GM18508 (cell line): ENCODE data around the gene DTNB.

Experiments
- ATAC-seq: cut with Tn5 transposase; IDR thresholded peaks from one replicate; pipeline ENCODE4 v1.9.1; 2021; ENCODE audit warnings: moderate number of reproducible peaks; ENCODE audit not compliant: insufficient read depth, unreplicated experiment

DTNB gene

DNA sequence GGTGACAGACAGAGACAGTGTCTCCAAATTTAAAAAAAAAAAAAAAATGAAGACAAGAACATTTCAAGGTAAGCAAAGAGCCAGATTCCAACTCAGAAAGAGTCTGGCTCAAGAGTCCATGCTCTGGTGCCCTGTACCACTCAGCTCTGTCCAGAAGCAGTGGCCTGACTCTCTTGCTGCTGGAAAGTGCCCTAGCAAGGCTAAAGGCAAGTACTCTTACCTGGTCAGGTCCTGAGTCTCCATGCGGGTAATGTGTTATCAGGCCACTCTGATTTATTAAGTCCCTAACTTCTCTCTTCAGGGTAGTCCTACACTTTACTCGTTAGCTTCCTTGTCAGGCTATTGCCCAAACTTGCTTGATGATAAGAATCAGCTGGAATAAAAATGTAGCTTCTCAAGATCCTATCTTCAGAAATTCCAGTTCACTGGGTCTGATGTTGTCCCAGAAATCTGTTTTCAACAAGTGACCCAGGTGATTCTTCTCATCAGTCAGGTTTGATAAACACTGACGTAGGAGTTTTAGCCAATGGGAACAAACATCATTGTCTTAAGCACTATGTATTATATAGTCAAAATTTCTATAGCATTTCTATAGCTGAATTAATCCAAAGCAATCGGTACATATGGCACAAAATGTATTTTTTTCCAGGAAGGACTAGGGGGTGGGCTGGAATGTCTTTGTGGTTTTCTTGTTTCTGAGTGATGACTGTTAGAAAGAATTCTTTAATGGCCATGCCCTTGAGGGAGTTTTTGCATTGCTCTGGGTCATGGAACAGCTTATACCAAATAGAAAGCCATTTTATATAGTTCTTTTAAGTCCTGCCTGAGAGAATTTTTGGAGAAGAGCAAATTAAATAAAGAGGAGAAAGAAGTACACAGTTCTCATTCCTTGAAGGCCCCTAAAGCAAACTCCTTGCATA lies 191.7 kb downstream of the DTNB start:
- no peak for ATAC-seq

DNA sequence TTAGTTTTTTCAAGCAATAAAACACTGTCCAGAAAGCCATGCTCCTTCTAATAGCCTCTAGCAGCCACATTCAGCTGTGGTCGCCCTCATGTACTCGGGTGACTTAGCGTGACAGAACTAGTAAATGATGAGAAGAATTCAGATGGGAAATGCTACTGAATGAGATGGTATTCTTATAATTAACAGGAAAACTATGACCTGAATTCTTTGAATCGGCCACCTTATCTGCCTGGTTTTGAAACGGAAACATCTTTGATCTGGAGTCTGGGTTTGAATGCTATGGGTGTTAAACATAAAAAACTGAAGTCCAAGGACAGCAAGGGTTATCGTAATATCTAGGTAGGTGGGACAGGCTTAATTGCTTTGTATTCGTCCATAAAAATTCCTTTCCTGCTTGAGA lies 192.8 kb downstream of the DTNB start:
- no peak for ATAC-seq

DNA sequence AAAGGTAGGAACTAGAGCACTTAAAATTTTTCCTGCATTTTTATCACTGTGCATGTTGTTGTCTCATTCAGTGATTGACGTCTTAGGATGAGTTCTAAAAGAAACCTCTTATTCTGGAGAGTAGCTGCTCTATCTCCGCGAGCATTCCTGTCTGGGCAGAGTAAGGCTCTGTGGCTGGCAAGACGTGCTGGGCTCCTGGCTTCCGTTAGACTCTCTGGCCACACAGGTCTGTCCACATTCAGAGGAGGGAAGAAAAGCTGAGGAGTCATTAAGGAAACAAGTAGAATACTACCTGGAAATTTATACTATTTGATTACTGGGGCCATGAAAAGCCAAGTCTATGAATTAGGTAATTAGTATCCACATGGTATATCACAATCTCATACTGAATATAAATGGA lies 193.6 kb downstream of the DTNB start:
- no peak for ATAC-seq

DNA sequence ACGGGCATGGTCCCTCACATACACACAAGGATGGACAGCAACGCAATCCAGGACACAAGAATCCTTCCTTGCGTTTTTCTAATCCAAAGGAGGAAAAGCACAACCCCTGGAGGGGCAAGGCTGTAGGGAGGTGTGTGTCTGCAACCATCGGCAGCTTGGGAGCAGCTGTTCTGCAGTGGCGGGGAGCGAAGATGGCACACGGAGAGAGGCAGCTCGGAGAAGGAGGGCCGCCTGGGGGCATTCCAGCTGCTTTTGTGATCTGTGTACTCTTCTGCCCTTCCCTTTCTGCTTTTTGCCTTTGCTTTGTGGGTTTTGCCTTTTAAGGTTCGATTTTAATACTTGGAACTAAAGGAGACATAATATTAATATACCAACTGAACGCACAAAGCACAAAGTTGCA lies 194.6 kb downstream of the DTNB start:
- ATAC-seq: no peak

DNA sequence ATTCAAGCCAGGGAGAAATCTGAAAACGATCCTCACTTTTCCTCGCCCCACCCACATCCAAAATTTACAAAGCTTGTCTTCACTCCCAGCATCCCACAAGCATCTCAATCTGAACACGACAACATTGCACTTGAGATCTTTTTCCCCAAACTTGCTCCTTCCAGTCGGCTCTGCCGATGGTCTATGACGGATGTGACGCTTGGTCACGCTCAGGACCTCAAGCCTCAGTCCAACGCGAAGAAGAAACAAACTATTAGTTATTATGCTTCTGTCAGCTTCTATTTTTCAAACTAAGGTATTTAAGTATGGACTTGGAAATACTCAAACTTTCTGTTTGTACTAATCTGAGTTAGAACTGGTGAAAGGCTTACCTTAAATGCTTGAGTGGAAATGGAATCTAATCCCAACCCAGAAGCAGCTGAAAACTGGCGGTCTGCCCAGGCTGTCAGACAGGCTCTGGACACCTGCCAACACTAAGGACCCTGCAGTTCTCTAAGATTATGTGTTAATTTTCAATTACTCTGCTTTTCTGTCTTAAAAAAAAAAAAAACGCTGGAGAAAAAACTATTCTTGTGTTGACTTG lies 199.5 kb downstream of the DTNB start:
- ATAC-seq: no peak

DNA sequence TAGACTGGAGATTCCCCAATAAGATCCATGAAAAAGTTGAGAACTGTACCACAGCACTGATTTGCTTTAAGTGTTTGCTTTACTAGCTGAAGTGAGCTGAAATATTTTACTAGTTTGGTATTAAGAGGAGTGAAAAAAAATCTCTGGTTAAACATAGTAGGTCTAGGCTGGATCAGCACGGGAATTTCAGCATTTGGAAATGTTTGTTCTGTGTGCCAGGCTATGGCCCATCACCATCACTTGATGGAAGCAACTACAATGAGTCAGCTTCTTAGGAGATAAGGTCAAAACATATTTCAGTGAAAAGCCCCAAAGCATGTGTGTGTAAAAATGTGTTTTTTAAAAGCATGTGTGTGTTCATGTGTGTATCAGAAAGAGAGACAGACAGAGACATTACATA lies 200.2 kb downstream of the DTNB start:
- no peak for ATAC-seq

DNA sequence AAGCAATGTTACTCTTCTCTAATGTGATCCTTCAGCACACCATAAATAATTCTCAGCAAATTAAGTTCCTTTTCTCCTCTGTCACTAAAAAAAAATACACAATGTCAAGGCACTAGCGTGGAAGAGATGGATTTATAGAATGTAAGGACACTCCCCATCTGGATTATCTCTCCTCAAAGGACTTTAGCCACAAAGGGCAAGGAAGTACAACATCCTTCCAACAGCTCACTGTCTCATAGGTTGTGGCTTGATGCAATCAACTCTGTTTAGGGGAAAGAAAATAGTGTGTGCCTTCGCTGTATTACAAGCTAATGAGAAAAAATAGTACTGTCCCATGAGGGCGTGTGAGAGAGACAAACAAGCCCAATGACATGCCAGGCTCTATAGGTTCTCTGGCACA lies 202.6 kb downstream of the DTNB start:
- no peak for ATAC-seq

DNA sequence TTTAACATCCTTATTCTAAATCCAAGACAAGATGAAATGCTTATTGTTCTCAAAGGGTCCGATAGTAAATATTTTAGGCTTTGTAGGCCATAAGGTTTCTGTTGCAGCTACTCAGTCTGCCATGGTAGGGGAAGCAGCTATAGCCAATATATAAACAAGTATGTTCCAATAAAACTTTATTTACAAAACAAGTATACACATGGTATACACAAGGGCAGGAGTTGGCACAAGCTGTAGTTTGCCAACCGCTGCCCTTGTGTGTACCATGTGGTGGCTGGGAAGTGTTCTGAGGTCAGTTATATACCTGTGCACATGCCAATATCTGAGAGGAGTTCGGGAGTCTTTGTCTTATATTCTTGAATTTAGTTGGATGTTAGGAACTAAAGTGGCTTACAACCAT lies 205.6 kb downstream of the DTNB start:
- ATAC-seq: no peak

DNA sequence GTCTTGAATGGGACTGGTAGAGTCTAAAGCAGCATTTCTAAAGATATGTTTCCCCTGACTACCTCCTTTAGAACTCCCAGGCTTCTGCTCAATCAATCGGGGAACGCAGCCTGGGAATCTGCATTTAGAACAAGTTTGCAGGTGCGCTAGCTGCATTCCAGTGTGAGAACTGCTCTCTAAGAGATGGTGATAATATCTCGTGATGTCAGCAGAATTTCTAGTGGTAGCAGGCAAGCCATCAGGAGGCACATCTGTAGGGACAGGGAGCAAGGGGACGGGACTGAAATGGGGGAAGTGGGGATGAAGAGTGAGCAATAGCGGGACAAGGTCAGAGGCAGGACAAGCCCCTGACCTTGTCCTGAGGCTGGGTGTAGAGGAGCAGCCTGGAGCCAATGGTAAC lies 211.4 kb downstream of the DTNB start:
- no peak for ATAC-seq

DNA sequence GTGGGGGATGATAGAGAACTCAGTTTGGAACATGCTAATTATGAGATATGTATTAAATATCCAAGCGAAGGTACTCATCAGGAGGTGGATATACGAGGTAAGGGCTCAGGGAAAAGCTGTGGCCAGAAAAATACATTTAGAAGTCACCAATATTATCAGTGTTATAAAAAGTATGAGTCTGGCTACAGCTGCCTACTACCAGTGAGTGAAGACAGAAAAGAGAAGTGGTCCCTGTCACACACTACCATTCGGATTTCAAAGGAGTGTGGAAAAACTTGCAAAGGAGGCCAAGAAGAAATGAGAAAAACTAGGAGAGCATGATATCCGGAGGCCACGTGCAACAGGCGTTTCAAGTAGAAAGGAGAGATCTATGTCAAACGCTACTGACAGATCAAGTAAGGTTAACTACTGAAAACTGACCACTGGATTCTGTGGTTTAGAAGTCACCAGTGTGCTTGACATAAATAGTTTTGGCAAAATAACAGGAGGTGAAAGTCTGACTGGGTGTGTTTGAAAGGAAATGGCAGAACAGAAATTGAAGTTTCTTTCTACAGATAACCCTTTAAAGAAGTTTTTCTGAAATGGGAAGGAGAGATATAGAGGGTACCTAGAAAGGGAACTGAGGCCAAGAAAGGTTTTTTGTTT lies 213.0 kb downstream of the DTNB start:
- ATAC-seq: no peak

DNA sequence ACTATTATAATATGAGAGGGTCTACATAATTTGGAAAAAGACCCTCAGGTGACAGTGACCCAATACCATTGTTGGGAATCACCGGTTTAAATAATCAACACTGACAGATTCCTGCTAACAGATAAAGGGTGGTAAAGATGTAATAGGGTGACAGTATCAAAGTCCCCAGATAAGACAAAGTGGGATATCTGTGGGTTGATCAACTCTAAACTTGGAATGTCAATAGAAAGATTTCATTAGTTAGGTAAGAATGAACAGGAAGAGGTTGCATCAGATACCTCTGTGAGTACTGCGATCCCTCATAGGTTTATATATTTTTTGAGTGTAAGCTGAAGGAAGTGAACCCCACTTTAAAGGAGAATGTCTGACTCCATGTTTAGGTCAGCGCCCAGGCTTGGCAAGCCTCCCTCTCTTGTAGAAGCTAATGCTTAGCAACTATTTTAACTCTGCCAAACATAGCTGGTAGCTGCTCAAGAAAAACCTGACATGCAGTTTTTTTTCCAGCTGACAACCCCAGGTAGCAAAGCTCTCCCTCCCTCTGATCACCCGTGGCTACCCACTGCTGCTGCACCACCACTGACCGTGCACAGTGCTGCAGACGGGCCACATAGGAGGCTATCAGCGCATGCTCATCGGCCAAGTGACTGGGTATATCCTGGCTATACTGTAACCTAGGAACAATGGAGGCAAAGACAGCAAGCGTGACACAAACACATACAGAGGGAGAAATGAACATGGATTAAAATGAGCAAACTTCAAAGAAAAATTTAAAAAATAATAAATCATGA lies 218.4 kb downstream of the DTNB start:
- no peak for ATAC-seq

DNA sequence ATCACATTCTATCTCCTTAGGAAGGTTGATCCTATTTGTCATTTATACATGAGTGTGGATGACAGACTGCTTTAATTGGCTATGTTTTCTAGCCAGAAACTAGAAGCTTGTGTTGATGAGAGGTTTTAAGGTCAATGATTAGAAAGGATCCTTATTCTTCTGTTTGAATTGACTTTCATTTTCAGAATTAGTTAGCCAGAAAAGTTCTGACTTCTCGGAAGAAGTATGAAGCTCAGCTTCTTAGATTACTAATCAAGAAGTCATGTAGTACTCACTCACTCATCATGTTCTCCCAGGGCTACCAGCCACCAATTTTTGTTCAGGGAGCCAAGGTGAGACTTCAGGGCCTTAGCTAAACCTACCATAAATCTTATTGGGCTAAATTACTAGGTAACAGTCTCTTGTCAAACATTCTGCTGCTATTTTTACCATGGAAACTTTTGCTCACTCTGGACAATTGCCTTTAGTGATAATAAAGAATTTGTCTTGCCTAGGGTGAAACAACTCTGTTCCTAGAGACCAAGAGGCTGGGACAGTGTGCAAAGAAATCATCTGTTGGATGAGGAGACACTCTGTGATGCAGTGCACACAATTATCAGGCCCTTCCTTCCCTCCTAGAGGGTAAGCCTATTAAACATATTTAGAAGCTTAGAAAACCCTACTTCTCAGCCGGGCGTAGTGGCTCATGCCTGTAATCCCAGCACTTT lies 220.0 kb downstream of the DTNB start:
- peak; percentile 80 for ATAC-seq

DNA sequence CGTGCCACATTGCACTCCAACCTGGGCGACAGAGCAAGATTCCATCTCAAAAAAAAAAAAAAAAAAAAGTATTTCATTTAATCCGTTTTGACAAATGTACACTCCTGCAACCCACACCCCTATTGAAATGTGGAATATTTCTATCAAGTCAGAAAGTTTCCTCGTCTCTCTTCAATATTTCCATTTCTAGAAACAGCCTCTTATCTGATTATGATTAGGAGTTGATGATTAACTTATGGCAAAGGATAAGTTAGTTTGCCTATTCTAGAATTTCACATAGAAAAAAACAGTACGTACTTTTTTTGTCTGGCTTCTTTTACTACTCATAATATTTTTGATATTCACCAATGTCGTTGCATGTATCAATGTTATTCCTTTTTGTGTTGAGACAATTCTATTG lies 224.6 kb downstream of the DTNB start:
- no peak for ATAC-seq

DNA sequence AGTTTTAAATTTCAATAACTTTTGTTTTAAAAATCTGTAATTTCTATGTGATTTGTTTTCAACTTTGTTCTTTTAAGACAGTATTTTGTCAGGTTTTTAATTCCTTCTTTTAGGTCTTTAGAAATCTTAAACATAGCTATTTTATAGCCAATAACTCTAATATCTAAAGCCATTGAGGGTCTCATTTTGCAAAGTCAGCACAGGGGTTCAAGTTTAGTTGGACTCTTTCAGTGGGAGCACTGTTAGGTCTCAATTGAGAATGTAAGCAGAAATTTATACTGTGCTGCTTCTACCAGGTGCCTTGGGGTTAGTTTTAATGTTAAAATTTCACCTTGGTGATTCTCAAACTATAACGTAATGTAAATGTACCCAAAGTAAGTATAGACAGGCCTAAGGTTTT lies 226.4 kb downstream of the DTNB start:
- no peak for ATAC-seq

DNA sequence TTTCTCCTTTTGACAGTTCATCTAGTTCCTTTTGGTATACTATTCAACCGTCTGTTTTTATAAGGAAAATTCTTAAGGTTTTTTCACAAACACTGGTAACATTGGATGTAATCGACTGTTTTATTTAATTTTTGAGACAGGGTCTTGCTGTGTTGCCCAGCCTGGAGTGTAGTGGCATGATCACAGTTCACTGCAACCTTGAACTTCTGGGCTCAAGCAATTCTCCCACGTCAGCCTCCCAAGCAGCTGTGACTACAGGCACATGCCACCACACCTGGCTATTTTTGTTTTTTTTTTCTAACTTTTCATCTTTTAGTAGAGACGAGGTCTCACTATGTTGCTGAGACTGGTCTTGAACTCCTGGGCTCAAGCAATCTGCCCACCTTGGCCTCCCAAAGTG lies 227.3 kb downstream of the DTNB start:
- ATAC-seq: no peak

DNA sequence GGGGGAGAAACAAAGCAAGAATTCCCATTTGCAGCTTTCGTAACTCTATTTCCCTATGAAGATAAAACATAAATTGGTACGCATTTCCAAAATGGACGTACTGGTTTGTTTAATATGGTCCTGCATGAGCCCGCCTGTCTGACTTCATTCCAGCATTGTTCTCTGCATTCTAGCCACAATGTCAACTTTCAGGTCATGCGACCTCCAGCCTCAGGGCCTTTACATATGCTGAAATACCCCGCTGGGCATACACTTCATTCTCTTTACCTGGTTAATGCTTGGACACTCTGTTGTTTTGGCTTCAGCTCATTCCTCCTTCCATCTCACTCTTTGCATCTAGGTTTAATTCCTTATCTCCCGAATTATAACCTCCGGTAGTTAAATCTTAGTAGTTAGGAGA lies 227.9 kb downstream of the DTNB start:
- ATAC-seq: no peak

DNA sequence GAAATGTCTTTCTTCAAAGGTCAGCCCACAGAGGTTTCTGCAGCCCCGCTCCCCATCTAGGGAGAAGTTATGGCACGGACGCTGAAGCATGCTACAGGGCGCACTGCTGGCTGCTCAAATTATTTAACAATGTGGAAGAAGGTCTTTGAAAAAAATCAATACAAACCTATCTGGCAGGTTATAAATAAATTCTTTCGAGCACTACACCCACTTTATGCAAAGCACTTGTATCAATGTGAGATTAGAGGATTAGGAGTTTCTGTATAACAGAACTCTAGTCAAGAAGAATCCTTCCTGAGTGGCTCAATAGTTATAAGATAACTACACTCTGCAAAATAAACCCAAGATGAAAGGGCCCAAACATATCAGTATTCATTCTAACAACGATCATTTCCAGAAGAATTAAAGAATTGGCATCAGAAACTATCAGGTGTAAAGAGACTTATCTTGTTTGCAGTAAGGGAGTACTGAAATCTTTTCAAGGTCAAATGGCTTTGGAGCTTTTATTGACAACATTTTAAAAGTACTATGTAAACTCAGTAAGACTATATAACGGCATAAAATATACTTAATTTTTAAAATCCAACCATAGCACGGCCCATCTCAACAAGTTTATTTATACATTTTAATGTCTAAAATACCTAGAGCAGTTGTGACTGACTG lies 228.6 kb downstream of the DTNB start:
- ATAC-seq: no peak

DNA sequence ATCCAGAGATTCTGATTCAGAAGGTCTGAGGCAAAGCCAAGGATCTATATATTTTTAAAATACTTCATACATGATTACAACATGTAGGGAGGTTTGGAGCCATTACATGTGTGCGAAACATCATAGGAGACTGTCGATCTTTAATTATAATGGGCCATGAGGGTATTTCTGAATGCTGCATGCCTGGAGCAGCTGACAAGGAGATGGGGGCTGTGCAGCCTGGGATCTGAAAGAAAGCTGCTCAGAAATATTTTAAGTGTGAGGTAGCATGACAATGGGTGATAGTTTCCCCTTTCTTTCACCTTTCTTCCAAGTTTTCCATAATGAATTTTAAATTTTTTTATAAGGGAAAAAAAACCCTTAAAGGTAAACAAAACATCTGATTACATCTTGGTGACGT lies 229.6 kb downstream of the DTNB start:
- ATAC-seq: no peak

DNA sequence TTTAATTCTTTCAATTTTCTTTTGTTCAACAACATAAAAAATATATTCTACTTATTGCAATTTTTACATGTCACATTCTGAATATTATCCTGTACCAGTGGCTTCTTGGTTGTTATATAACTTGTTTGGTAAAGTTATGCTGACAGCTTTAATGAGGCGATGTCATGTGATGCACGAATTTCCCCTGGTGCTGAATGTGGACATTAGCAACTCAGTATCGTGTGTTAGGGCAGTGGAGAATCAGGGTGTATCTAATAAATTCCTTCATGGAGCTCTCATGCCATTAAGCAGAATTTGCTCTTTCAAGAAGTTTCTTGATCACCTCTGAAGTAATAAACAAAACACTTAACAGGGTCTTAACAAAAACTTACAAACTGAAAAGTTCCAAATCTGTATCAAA lies 232.0 kb downstream of the DTNB start:
- no peak for ATAC-seq

DNA sequence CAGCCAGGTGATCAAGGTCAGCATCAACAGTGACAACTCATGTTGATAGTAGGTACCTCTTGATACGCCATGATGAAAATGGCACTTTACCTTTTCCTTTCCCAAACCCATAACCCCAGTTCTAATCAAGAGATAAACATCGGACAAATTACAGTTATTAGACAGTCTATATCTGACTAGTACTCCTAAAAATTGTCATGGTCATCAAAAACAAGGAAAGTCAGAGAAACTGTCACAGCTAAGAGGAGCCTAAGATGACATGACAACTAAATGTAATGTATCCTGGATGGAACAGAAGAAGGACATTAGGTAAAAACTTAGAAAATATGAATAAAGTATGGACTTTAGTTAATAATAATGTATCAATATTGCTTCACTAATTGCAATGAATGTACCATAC lies 234.6 kb downstream of the DTNB start:
- ATAC-seq: no peak
